WTC11 (cell line): ENCODE results near the gene NHSL2. TPM values are rescaled to one million over a fixed set of nuclear protein-coding genes. Genes with fewer than 3 reads are reported as not detected.

Source experiments
- ATF2 ChIP-seq: sonication (generic); formaldehyde crosslinking; IDR thresholded peaks from 2 replicates; pipeline ENCODE4 v1.8.1; 2022; ENCODE audit warnings: low read depth, missing genetic modification reagents, borderline replicate concordance
- CDX4 ChIP-seq: fragments of 250-450 bp; sonication (Bioruptor Pico); IDR thresholded peaks from 2 replicates; pipeline ENCODE4 v1.9.0; 2021; ENCODE audit warnings: moderate library complexity, mild to moderate bottlenecking, inconsistent platforms, borderline replicate concordance
- CREM ChIP-seq: sonication (generic); formaldehyde crosslinking; IDR thresholded peaks from 2 replicates; pipeline ENCODE4 v1.8.1; 2022; ENCODE audit warnings: mild to moderate bottlenecking, missing genetic modification reagents, moderate library complexity
- EMX1 ChIP-seq: fragments of 250-450 bp; sonication (Bioruptor Pico); IDR thresholded peaks from 2 replicates; pipeline ENCODE4 v1.8.0; 2021; ENCODE audit warnings: mild to moderate bottlenecking
- ESRRA ChIP-seq: sonication (generic); formaldehyde crosslinking; IDR thresholded peaks from 2 replicates; pipeline ENCODE4 v1.8.1; 2022; ENCODE audit warnings: mild to moderate bottlenecking, missing genetic modification reagents, borderline replicate concordance
- GABPB1 ChIP-seq: sonication (generic); formaldehyde crosslinking; IDR thresholded peaks from 2 replicates; pipeline ENCODE4 v1.8.1; 2023; ENCODE audit warnings: mild to moderate bottlenecking, missing genetic modification reagents
- GTF2I ChIP-seq: fragments of 250-450 bp; sonication (Bioruptor Pico); conservative IDR thresholded peaks from 2 replicates; pipeline ENCODE4 v1.4.0; 2021; ENCODE audit warnings: mild to moderate bottlenecking
- HMGA2 ChIP-seq: fragments of 250-450 bp; sonication (Bioruptor Pico); IDR thresholded peaks from 2 replicates; pipeline ENCODE4 v1.4.0; 2021; ENCODE audit warnings: mild to moderate bottlenecking, moderate library complexity
- MLX ChIP-seq: sonication (generic); formaldehyde crosslinking; IDR thresholded peaks from 2 replicates; pipeline ENCODE4 v1.8.1; 2023; ENCODE audit warnings: mild to moderate bottlenecking, missing genetic modification reagents, moderate library complexity
- NFYB ChIP-seq: sonication (generic); formaldehyde crosslinking; conservative IDR thresholded peaks from 2 replicates; pipeline ENCODE4 v1.8.0; 2022; ENCODE audit warnings: low read depth, missing genetic modification reagents
- NR1H2 ChIP-seq: sonication (generic); formaldehyde crosslinking; IDR thresholded peaks from 2 replicates; pipeline ENCODE4 v1.9.0; 2021; ENCODE audit warnings: mild to moderate bottlenecking, moderate library complexity, missing genetic modification reagents
- RORB ChIP-seq: fragments of 250-450 bp; sonication (Bioruptor Pico); IDR thresholded peaks from 2 replicates; pipeline ENCODE4 v1.9.0; 2021; ENCODE audit warnings: mild to moderate bottlenecking
- SMAD3 ChIP-seq: sonication (generic); formaldehyde crosslinking; IDR thresholded peaks from 2 replicates; pipeline ENCODE4 v1.8.0; 2022; ENCODE audit warnings: missing genetic modification reagents, mild to moderate bottlenecking, borderline replicate concordance
- TEAD1 ChIP-seq: sonication (generic); formaldehyde crosslinking; IDR thresholded peaks from 2 replicates; pipeline ENCODE4 v1.8.0; 2022; ENCODE audit warnings: mild to moderate bottlenecking, missing genetic modification reagents
- TP53 ChIP-seq: sonication (generic); formaldehyde crosslinking; IDR thresholded peaks from 2 replicates; pipeline ENCODE4 v1.8.1; 2023; ENCODE audit warnings: mild to moderate bottlenecking, missing genetic modification reagents
- ZNF121 ChIP-seq: sonication (generic); formaldehyde crosslinking; IDR thresholded peaks from 2 replicates; pipeline ENCODE4 v1.8.0; 2023; ENCODE audit warnings: missing genetic modification reagents
- ZNF219 ChIP-seq: sonication (generic); formaldehyde crosslinking; IDR thresholded peaks from 2 replicates; pipeline ENCODE4 v1.8.0; 2023; ENCODE audit warnings: missing genetic modification reagents, mild to moderate bottlenecking, borderline replicate concordance
- ZNF232 ChIP-seq: sonication (generic); formaldehyde crosslinking; IDR thresholded peaks from 2 replicates; pipeline ENCODE4 v1.8.0; 2022; ENCODE audit warnings: mild to moderate bottlenecking, missing genetic modification reagents
- ZNF317 ChIP-seq: sonication (generic); formaldehyde crosslinking; IDR thresholded peaks from 2 replicates; pipeline ENCODE4 v1.8.1; 2023; ENCODE audit warnings: low read depth, mild to moderate bottlenecking, moderate library complexity, missing genetic modification reagents, borderline replicate concordance
- ZNF396 ChIP-seq: fragments of 250-450 bp; sonication (Bioruptor Pico); IDR thresholded peaks from 2 replicates; pipeline ENCODE4 v1.8.0; 2021; ENCODE audit warnings: mild to moderate bottlenecking, moderate library complexity, borderline replicate concordance
- ZNF423 ChIP-seq: fragments of 250-450 bp; sonication (Bioruptor Pico); IDR thresholded peaks from 2 replicates; pipeline ENCODE4 v2.1.2; 2022; ENCODE audit warnings: mild to moderate bottlenecking, moderate library complexity
- ZNF671 ChIP-seq: fragments of 250-450 bp; sonication (Bioruptor Pico); IDR thresholded peaks from 2 replicates; pipeline ENCODE4 v1.8.0; 2021; ENCODE audit warnings: mild to moderate bottlenecking
- total RNA-seq: library from RNA; stranded (reverse); gene quantifications from 3 replicates; pipeline ENCODE4 v1.2.3, GENCODE V29; 2021
- TF ChIP-seq, protein P1 (sequence below): sonication (generic); formaldehyde crosslinking; IDR thresholded peaks from 2 replicates; pipeline ENCODE4 v1.8.1; 2023; ENCODE audit warnings: mild to moderate bottlenecking, missing genetic modification reagents, moderate library complexity
- TF ChIP-seq, protein P2 (sequence below): sonication (generic); formaldehyde crosslinking; IDR thresholded peaks from 2 replicates; pipeline ENCODE4 v1.8.1; 2023; ENCODE audit warnings: mild to moderate bottlenecking, missing genetic modification reagents
- TF ChIP-seq, protein P3 (sequence below): sonication (generic); formaldehyde crosslinking; IDR thresholded peaks from 2 replicates; pipeline ENCODE4 v1.8.1; 2023; ENCODE audit warnings: mild to moderate bottlenecking, missing genetic modification reagents
- TF ChIP-seq, protein P4 (sequence below): fragments of 250-450 bp; sonication (Bioruptor Pico); IDR thresholded peaks from 2 replicates; pipeline ENCODE4 v1.9.0; 2021; ENCODE audit warnings: mild to moderate bottlenecking
- TF ChIP-seq, protein P5 (sequence below): sonication (generic); formaldehyde crosslinking; IDR thresholded peaks from 2 replicates; pipeline ENCODE4 v1.8.0; 2022; ENCODE audit warnings: mild to moderate bottlenecking, missing genetic modification reagents
- TF ChIP-seq, protein P6 (sequence below): sonication (generic); formaldehyde crosslinking; conservative IDR thresholded peaks from 2 replicates; pipeline ENCODE4 v1.8.1; 2022; ENCODE audit warnings: mild to moderate bottlenecking, missing genetic modification reagents
- TF ChIP-seq, protein P7 (sequence below): sonication (generic); formaldehyde crosslinking; IDR thresholded peaks from 2 replicates; pipeline ENCODE4 v1.8.0; 2023; ENCODE audit warnings: mild to moderate bottlenecking, missing genetic modification reagents

The NHSL2 gene
- total RNA-seq, 1 experiment from 2014 or later: 7.9 TPM

- no peak for TF ChIP-seq GTF2I (CRISPR knock-in tag)
- TF ChIP-seq SMAD3 (CRISPR knock-in tag): no peak
- TF ChIP-seq CREM (CRISPR knock-in tag): peak; percentile 59; the same call in 1 of the 2 replicates
- no peak for TF ChIP-seq ZNF232 (CRISPR knock-in tag)
- TF ChIP-seq, protein P1, sequence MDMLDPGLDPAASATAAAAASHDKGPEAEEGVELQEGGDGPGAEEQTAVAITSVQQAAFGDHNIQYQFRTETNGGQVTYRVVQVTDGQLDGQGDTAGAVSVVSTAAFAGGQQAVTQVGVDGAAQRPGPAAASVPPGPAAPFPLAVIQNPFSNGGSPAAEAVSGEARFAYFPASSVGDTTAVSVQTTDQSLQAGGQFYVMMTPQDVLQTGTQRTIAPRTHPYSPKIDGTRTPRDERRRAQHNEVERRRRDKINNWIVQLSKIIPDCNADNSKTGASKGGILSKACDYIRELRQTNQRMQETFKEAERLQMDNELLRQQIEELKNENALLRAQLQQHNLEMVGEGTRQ (CRISPR knock-in tag): no peak
- TF ChIP-seq, protein P2, sequence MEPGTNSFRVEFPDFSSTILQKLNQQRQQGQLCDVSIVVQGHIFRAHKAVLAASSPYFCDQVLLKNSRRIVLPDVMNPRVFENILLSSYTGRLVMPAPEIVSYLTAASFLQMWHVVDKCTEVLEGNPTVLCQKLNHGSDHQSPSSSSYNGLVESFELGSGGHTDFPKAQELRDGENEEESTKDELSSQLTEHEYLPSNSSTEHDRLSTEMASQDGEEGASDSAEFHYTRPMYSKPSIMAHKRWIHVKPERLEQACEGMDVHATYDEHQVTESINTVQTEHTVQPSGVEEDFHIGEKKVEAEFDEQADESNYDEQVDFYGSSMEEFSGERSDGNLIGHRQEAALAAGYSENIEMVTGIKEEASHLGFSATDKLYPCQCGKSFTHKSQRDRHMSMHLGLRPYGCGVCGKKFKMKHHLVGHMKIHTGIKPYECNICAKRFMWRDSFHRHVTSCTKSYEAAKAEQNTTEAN (CRISPR knock-in tag): no peak
- no peak for TF ChIP-seq HMGA2 (CRISPR knock-in tag)
- TF ChIP-seq RORB (CRISPR knock-in tag): no peak
- no peak for TF ChIP-seq ATF2
- no peak for TF ChIP-seq ZNF671 (CRISPR knock-in tag)
- peak; percentile 28; the same call in 1 of the 2 replicates for TF ChIP-seq ZNF317
- TF ChIP-seq CDX4 (CRISPR knock-in tag): no peak
- TF ChIP-seq ZNF396 (CRISPR knock-in tag): no peak
- TF ChIP-seq ESRRA (CRISPR knock-in tag): 0 out of 2 replicates have a peak, but pooled peaks have one; percentile 30
- no peak for TF ChIP-seq NR1H2 (CRISPR knock-in tag)
- TF ChIP-seq, protein P3, sequence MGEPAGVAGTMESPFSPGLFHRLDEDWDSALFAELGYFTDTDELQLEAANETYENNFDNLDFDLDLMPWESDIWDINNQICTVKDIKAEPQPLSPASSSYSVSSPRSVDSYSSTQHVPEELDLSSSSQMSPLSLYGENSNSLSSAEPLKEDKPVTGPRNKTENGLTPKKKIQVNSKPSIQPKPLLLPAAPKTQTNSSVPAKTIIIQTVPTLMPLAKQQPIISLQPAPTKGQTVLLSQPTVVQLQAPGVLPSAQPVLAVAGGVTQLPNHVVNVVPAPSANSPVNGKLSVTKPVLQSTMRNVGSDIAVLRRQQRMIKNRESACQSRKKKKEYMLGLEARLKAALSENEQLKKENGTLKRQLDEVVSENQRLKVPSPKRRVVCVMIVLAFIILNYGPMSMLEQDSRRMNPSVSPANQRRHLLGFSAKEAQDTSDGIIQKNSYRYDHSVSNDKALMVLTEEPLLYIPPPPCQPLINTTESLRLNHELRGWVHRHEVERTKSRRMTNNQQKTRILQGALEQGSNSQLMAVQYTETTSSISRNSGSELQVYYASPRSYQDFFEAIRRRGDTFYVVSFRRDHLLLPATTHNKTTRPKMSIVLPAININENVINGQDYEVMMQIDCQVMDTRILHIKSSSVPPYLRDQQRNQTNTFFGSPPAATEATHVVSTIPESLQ (CRISPR knock-in tag): no peak
- TF ChIP-seq ZNF219 (CRISPR knock-in tag): no peak
- TF ChIP-seq ZNF121: no peak
- TF ChIP-seq, protein P4, sequence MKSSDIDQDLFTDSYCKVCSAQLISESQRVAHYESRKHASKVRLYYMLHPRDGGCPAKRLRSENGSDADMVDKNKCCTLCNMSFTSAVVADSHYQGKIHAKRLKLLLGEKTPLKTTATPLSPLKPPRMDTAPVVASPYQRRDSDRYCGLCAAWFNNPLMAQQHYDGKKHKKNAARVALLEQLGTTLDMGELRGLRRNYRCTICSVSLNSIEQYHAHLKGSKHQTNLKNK (CRISPR knock-in tag): no peak
- TF ChIP-seq TP53 (CRISPR knock-in tag): peak; percentile 79; the same call in 1 of the 2 replicates
- TF ChIP-seq NFYB (CRISPR knock-in tag): no peak
- peak; percentile 82 for TF ChIP-seq TEAD1
- no peak for TF ChIP-seq GABPB1 (CRISPR knock-in tag)
- TF ChIP-seq, protein P5, sequence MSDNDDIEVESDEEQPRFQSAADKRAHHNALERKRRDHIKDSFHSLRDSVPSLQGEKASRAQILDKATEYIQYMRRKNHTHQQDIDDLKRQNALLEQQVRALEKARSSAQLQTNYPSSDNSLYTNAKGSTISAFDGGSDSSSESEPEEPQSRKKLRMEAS: peak; percentile 88; the same call in 1 of the 2 replicates
- no peak for TF ChIP-seq ZNF423 (CRISPR knock-in tag)
- TF ChIP-seq, protein P6, sequence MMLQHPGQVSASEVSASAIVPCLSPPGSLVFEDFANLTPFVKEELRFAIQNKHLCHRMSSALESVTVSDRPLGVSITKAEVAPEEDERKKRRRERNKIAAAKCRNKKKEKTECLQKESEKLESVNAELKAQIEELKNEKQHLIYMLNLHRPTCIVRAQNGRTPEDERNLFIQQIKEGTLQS: no peak
- no peak for TF ChIP-seq MLX (CRISPR knock-in tag)
- TF ChIP-seq, protein P7, sequence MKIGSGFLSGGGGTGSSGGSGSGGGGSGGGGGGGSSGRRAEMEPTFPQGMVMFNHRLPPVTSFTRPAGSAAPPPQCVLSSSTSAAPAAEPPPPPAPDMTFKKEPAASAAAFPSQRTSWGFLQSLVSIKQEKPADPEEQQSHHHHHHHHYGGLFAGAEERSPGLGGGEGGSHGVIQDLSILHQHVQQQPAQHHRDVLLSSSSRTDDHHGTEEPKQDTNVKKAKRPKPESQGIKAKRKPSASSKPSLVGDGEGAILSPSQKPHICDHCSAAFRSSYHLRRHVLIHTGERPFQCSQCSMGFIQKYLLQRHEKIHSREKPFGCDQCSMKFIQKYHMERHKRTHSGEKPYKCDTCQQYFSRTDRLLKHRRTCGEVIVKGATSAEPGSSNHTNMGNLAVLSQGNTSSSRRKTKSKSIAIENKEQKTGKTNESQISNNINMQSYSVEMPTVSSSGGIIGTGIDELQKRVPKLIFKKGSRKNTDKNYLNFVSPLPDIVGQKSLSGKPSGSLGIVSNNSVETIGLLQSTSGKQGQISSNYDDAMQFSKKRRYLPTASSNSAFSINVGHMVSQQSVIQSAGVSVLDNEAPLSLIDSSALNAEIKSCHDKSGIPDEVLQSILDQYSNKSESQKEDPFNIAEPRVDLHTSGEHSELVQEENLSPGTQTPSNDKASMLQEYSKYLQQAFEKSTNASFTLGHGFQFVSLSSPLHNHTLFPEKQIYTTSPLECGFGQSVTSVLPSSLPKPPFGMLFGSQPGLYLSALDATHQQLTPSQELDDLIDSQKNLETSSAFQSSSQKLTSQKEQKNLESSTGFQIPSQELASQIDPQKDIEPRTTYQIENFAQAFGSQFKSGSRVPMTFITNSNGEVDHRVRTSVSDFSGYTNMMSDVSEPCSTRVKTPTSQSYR (CRISPR knock-in tag): no peak
- TF ChIP-seq EMX1: no peak
Measured at GRCh38 chrX:72018277-72019112, 107.8 kb downstream of the NHSL2 start (continued).
